GM10266 (cell line): ENCODE measurements around the gene SYT8.

ENCODE experiments used
- DNase-seq: peaks from one replicate; pipeline ENCODE4 v3.0.0; 2012; ENCODE audit errors: extremely low spot score
- CTCF ChIP-seq: IDR thresholded peaks from 2 replicates; pipeline ENCODE4 v1.5.1; 2012; ENCODE audit warnings: mild to moderate bottlenecking, low read depth; ENCODE audit not compliant: control insufficient read depth, insufficient read depth; ENCODE audit errors: missing control alignments

SYT8 gene

GRCh38 chr11:1825039-1825740 is 9.6 kb upstream of the SYT8 start:
- DNase-seq, result peak; percentile 75
- peak; percentile 66 for TF ChIP-seq CTCF

DNA sequence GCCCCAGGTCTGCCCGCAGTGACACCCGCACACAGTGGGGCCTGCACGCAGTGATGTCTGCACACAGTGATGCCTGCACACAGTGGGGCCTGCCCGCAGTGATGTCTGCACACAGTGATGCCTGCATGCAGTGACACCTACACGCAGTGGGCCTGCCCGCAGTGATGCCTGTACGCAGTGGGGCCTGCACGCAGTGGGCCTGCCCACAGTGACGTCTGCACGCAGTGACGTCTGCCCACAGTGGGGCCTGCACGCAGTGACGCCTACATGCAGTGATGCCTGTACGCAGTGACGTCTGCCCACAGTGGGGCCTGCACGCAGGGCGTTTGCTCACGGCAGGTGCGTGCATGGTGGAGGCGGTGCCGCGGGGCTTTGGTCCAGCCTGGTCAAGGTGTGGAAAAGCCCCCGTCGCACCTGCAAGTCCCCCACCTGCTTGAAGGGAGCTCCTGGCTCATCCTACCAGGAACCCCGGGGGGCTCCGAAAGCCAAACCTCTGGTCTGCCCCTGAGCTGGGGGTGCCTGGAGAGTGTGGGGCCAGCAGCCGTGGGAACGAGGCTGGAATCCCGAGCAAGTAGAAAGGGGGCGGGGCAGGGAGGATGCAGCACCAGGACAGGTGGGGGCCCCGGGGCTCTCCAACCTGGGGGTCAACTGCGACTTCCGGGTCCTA is 8.9 kb upstream of the SYT8 start:
- no peak for DNase-seq
- TF ChIP-seq CTCF, result no peak

DNA sequence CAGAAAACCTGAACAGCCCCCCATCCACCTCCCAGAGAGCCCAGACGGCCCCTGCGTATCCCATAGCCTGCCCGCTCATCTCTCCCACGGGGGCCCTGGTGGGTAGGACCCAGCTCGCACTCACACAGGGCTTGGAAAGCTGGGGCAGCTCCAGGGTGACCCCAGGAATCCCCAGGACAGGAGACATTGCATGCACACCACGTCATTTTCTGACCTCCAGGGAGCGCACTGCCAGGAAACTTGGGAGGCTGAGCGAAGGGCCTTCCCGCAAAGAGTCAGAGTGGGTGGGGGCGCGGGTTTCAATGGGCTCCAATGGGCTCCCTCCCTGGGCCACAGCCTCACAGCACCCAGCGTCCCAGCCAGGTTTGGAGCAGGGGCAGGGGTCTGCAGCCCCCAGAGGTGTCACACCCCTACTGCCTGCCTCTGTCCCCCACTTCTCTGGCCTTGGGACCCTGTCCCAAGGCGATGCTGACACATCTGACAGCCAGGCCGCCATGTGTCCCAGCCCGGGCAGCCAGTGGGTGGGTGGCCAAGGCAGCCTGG is 8.2 kb upstream of the SYT8 start:
- TF ChIP-seq CTCF, result no peak
- no peak for DNase-seq

DNA sequence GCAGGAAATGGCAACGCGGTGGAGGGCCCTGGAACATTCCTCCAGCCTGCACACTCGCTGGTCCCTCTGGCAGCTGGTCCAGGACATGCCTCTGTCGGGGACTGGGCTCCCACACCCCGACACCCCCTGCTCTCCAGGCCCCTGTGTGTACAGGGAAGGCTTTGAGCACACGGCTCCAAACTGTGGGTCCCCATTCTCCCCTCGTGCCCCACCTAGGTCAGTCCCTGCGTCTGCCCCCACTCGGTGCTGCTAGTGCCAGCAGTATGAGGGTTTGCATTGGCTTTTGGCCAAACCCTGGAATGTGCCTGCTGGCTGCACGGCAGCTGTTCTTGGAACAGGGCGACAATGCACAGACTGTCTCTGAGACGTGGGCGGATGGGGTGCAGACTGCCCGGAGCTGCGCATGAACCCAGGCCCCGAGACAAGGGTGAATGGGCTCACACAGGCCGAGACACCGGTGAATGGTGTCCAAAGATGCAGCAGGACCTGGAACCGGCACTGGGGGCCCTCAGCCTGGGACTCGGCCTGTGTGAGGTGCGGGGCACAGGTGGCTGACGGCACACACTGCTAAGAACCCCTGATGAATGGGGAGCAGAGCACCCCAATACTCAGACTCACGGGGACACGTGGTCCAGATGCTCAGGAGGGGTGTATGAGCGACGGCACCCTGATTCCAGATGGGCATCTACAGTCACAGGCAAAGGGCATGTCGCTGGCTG is 7.5 kb upstream of the SYT8 start:
- no peak for TF ChIP-seq CTCF
- no peak for DNase-seq

DNA sequence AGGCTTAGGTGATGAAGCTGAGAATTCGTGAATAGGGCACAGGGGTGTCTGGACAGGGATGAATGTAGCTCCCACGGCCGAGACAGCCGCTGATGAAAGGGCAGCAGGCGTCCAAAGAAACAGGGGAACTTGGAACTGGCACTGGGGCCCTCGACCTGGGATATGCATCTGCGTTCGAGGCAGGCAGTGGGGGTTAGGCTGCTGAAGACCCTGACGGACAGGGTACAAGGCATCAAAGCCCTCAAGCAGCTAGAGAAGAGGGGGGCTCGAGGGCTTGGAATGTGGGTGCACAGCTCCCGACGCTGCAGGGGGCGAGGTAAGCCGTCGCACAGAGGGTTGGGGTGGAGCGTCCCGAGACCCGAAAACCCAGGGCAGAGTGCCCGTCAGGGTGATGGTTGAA is 6.9 kb upstream of the SYT8 start:
- TF ChIP-seq CTCF, result no peak
- DNase-seq, result no peak

DNA sequence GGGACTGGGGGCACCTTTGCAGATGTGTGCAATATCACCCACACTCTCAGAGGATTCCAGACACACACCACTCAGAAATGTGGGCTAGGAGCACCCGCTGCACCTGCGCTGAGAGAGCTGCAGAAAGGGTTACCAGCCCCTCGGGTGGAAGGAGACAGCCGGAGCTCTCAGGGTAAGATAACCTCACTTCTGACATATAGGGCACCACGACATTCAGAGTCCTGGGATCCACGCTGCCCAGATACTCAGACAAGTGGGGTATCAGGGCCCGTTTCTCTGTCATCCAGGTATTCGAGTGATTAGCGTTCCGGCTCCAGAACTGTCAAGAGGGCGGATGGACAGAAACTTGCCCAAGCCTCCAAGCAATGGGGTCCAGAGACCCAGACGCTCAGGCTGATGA is 6.2 kb upstream of the SYT8 start:
- DNase-seq, result no peak
- no peak for TF ChIP-seq CTCF
